ENCODE results near the gene RALGPS2. TPM values are rescaled to one million over a fixed set of nuclear protein-coding genes. Genes with fewer than 3 reads are reported as not detected.

RALGPS2 gene
- total RNA-seq, 1 experiment from 2014 or later = 21.4 TPM

- no peaks in the 10 kb centered on the region for H3K36me3 ChIP-seq
- DNase-seq (ENCODE audit: low read depth in 1 of 2, low spot score in 2 of 2) = no peak
- H3K27me3 ChIP-seq (replicated peaks) = no peaks in the 10 kb centered on the region
- H3K9me3 ChIP-seq (replicated peaks) = no peaks in the 10 kb centered on the region
- no peak overlapping the region for H3K27ac ChIP-seq
- no peak overlapping the region for H3K4me3 ChIP-seq
- peaks cover 15% of the 10 kb centered on the region; the same call in 1 of the 2 replicates for H3K4me1 ChIP-seq (replicated peaks)
These were observed 144.2 kb downstream of the RALGPS2 start for GRCh38 chr1:178869119-178869697.

DNA sequence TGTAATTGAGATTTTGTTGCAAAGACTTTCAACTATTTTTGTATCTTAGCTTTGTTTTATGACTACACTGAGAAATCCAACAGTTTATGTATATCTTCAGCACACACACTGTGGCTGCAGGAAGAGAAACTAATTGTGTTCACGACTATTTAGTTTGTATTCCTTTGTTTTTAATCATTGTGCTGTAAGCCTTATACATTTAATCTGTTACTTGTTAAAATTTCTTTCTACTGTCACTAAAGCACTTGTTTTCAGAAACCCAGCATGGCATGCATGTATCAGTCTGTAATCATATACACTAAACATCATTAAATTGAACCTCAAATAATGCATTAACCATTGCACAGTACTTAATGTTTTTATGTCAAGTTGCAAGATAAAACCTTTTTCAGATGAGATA is 145.2 kb downstream of the RALGPS2 start:
- Histone ChIP-seq H3K27me3 (replicated peaks) (no peaks in the 10 kb centered on the region), H3K4me1 (replicated peaks) (peaks cover 15% of the 10 kb centered on the region; the same call in 1 of the 2 replicates), H3K9me3 (replicated peaks) (no peaks in the 10 kb centered on the region), H3K36me3 (no peaks in the 10 kb centered on the region), H3K27ac (no peak overlapping the region), H3K4me3 (no peak overlapping the region)
- no peak for DNase-seq (ENCODE audit: low read depth in 1 of 2, low spot score in 2 of 2)

DNA sequence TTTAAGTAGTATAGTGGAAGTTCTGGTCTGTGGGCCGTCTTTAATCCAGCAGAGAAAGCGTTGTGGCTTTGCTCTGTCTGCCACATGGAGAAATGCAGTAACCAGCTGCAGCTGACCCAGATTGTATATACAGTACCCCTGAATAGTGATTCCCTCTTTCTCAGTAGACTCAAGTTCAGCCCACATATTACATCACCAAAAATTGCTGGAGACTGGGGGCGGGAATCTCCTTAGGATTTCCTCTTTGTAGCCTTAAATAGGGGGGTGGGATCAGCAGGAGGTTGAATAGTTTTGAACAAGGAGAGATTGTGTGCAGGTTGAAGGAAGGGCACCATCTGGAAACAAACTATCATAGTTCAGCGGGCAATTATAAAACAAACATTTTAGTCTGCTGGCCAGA is 145.9 kb downstream of the RALGPS2 start, which contains the start of gene ANGPTL1:
TSS of gene ANGPTL1 (minus strand) at position 134 of the 400 bp plus-strand sequence. CDS start 5,301 bp downstream, outside the sequence.
- Histone ChIP-seq H3K4me1 (replicated peaks) (peaks cover 15% of the 10 kb centered on the region; the same call in 1 of the 2 replicates), H3K27me3 (replicated peaks) (no peaks in the 10 kb centered on the region), H3K4me3 (no peak within 1 kb of the TSS), H3K36me3 (no peaks in the 10 kb centered on the region), H3K9me3 (replicated peaks) (no peaks in the 10 kb centered on the region), H3K27ac (no peak within 1 kb of the TSS)
- no peak for DNase-seq (ENCODE audit: low read depth in 1 of 2, low spot score in 2 of 2)

DNA sequence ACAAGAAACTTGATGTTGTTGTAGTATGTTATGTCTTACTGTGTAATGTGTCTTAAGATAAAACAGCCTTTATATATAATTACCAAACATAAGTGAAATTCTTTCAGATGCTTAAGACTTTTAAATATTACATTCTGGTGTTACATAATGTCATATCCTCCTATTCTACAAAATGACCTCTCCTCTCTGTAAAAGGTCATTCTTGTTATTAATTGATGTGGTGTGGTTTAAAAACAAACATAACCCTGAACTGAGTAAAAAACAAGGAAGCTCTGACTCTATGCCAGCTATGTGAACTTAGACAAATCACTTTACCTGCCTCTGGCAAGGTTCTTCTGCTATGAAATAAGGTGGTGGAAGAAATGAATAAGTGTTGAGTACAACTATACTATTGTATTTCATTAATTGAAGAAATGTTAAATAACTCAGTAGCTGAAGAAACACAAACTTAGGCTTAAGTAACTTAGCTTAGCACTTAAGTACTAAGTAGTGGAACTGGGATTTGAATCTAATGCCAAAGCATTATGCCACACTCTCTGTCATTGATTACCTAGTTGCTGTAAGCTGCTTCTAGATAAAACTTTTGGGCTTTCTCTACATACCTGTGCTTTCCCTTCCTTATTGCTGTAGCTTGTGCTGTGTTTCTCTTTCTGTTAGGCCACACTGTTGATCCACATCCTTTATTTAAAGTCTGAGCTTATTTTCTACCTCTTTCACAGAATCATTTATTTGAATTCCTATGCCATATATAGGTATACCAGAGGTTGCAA is 146.7 kb downstream of the RALGPS2 start:
- DNase-seq (ENCODE audit: low read depth in 1 of 2, low spot score in 2 of 2) = no peak
- Histone ChIP-seq H3K4me1 (replicated peaks) (peaks cover 15% of the 10 kb centered on the region; the same call in 1 of the 2 replicates), H3K27ac (no peak overlapping the region), H3K27me3 (replicated peaks) (no peaks in the 10 kb centered on the region), H3K9me3 (replicated peaks) (no peaks in the 10 kb centered on the region), H3K4me3 (no peak overlapping the region), H3K36me3 (no peaks in the 10 kb centered on the region)

DNA sequence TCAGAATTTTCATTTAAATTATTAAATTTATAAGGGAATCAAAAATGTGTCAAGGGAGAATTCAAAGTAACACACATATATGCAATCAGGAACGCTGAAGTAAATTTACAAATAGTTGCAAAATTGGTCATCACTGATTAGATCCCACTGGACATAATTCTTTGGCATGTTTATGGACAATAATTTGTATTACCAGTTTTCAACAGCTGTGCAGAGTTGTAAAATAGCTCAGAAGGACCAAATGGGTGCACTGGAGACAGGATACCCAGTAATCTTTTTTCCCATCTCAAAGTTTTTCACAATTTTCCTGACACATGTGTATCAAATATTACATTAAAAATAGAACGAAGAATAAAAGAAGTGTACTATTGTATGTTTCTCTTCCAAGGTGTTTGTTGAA is 149.9 kb downstream of the RALGPS2 start:
- DNase-seq (ENCODE audit: low read depth in 1 of 2, low spot score in 2 of 2) = no peak
- Histone ChIP-seq H3K4me1 (replicated peaks) (0 out of 2 replicates have a peak, but pooled peaks cover 10% of the 10 kb centered on the region), H3K27ac (no peak overlapping the region), H3K4me3 (no peak overlapping the region), H3K27me3 (replicated peaks) (no peaks in the 10 kb centered on the region), H3K9me3 (replicated peaks) (no peaks in the 10 kb centered on the region), H3K36me3 (no peaks in the 10 kb centered on the region)

DNA sequence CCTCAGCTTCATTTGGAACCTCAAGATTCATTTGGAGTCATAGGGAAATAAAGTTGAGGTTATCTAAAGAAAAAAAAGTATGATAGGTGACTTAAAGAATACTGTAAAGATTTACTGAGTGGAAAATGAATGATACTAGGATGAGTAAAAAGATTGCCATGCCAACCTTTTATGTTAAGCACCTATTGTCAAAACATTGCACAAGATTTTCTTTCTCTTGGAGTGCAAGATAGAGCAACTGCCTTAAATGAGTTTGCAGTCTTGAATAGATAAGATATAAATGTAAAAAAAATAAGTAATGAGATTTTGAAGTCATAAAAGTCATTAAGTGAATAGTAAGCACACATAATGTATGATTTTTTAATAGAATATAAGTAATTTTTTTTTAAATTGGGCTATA is 150.9 kb downstream of the RALGPS2 start:
- Histone ChIP-seq H3K4me1 (replicated peaks) (0 out of 2 replicates have a peak, but pooled peaks cover under 1% of the 10 kb centered on the region), H3K27me3 (replicated peaks) (no peaks in the 10 kb centered on the region), H3K4me3 (no peak overlapping the region), H3K27ac (no peak overlapping the region), H3K36me3 (no peaks in the 10 kb centered on the region), H3K9me3 (replicated peaks) (no peaks in the 10 kb centered on the region)
- DNase-seq (ENCODE audit: low read depth in 1 of 2, low spot score in 2 of 2) = no peak

GRCh38 chr1:178877896-178878295 is 152.9 kb downstream of the RALGPS2 start:
- no peak overlapping the region for H3K4me3 ChIP-seq
- H3K27ac ChIP-seq = no peak overlapping the region
- H3K4me1 ChIP-seq (replicated peaks) = no peaks in the 10 kb centered on the region
- no peaks in the 10 kb centered on the region for H3K36me3 ChIP-seq
- DNase-seq (ENCODE audit: low read depth in 1 of 2, low spot score in 2 of 2) = no peak
- no peaks in the 10 kb centered on the region for H3K9me3 ChIP-seq (replicated peaks)
- no peaks in the 10 kb centered on the region for H3K27me3 ChIP-seq (replicated peaks)

- no peak for DNase-seq (ENCODE audit: low read depth in 1 of 2, low spot score in 2 of 2)
- H3K36me3 ChIP-seq = no peaks in the 10 kb centered on the region
These were observed 156.9 kb downstream of the RALGPS2 start for GRCh38 chr1:178881950-178882349.

GRCh38 chr1:178885869-178886268 is 160.8 kb downstream of the RALGPS2 start:
- H3K4me3 ChIP-seq = no peak overlapping the region
- H3K36me3 ChIP-seq = peaks cover 2% of the 10 kb centered on the region; the same call in 1 of the 2 replicates
- H3K27ac ChIP-seq = no peak overlapping the region
- H3K4me1 ChIP-seq (replicated peaks) = no peaks in the 10 kb centered on the region
- no peaks in the 10 kb centered on the region for H3K27me3 ChIP-seq (replicated peaks)
- DNase-seq (ENCODE audit: low read depth in 1 of 2, low spot score in 2 of 2) = no peak
- no peaks in the 10 kb centered on the region for H3K9me3 ChIP-seq (replicated peaks)

More at GRCh38 chr1:178881950-178882349, 156.9 kb downstream of the RALGPS2 start:
- Histone ChIP-seq H3K4me1 (replicated peaks) (no peaks in the 10 kb centered on the region), H3K9me3 (replicated peaks) (no peaks in the 10 kb centered on the region), H3K4me3 (no peak overlapping the region), H3K27me3 (replicated peaks) (no peaks in the 10 kb centered on the region), H3K27ac (no peak overlapping the region)

DNA sequence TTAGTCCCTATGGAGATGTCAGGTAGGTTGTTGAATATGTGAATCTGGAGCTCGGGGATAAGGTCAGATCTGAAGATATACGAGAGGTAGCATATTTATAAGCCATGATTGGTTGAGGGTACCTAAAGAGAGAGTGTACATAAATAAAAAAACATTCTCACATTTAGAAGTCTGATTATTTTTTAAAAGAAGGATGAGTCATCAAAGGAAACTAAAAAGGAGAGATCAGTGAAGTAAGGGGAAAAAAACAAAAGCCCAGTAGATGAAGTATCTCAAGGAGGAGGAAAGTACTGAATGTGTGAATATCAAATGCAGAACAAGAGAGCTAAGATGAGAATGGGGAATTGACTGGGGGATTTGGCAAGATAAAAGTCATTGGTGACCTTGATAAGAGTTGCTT is 161.5 kb downstream of the RALGPS2 start:
- no peaks in the 10 kb centered on the region for H3K9me3 ChIP-seq (replicated peaks)
- H3K27ac ChIP-seq = no peak overlapping the region
- no peak overlapping the region for H3K4me3 ChIP-seq
- no peaks in the 10 kb centered on the region for H3K27me3 ChIP-seq (replicated peaks)
- H3K36me3 ChIP-seq = peaks cover 2% of the 10 kb centered on the region; the same call in 1 of the 2 replicates
- H3K4me1 ChIP-seq (replicated peaks) = no peaks in the 10 kb centered on the region
- no peak for DNase-seq (ENCODE audit: low read depth in 1 of 2, low spot score in 2 of 2)

DNA sequence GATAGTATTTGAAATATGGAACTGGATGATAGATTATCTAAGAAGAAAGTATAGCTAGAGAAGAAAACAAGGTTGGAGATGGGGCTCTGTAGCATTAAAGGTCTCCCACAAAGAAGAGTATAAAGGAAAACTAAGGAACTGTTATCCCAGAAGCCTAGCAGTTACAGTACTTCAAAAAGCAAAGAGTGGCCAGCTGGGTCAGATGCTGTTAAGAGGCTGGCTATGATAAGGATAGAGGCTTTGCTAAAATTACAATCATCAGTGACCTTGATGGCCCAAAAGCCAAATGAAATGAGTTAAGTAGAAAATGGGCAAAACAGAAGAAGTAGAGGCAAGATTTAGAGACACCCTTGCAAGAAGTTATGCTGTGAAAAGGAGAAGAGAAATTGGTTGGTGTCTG is 170.9 kb downstream of the RALGPS2 start:
- no peak overlapping the region for H3K27ac ChIP-seq
- no peak for DNase-seq (ENCODE audit: low read depth in 1 of 2, low spot score in 2 of 2)
- peaks cover 7% of the 10 kb centered on the region for H3K36me3 ChIP-seq
- H3K27me3 ChIP-seq (replicated peaks) = no peaks in the 10 kb centered on the region
- H3K9me3 ChIP-seq (replicated peaks) = no peaks in the 10 kb centered on the region
- no peak overlapping the region for H3K4me3 ChIP-seq
- no peaks in the 10 kb centered on the region for H3K4me1 ChIP-seq (replicated peaks)

DNA sequence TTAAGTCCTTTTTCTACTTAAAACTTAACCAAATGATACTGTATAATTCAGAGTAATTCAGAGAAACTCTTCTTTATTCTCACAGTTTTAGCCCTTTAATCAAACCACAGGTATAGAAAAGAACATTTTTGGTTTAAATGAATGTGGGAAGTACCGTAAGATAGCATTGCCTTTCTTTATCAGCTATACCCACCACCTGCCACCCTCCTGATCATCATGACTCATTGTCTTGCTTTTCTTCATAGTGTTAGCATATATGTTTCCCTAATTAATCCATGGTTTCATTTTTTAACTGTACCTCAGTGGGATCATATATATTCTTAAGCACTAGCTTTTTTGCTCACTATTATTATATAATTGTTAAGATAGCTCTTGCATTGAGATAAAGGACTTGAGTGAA is 173.4 kb downstream of the RALGPS2 start:
- H3K27me3 ChIP-seq (replicated peaks) = no peaks in the 10 kb centered on the region
- no peak overlapping the region for H3K27ac ChIP-seq
- no peak overlapping the region for H3K4me3 ChIP-seq
- H3K36me3 ChIP-seq = peaks cover 7% of the 10 kb centered on the region
- H3K4me1 ChIP-seq (replicated peaks) = no peaks in the 10 kb centered on the region
- H3K9me3 ChIP-seq (replicated peaks) = no peaks in the 10 kb centered on the region
- DNase-seq (ENCODE audit: low read depth in 1 of 2, low spot score in 2 of 2) = no peak

DNA sequence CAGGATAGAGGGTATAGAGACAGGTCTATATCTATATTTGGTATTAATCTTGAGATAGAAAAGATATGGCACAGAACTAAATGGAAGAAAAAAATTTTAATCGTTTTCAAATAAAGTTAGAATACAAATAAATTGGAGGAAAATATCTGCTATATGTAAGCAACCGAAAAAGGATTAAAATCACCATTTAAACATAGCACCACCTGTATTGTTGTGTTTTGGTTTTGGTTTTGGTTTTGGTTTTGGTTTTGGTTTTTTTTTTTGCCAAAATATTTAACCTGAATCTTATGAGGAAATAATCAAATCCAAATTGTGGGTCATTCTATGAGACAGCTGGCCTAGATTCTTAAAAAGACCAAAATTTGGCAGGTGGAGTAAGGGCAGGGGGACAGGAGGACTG is 174.4 kb downstream of the RALGPS2 start:
- Histone ChIP-seq H3K4me1 (replicated peaks) (no peaks in the 10 kb centered on the region), H3K27ac (no peak overlapping the region), H3K4me3 (no peak overlapping the region), H3K9me3 (replicated peaks) (no peaks in the 10 kb centered on the region), H3K27me3 (replicated peaks) (no peaks in the 10 kb centered on the region), H3K36me3 (peaks cover 2% of the 10 kb centered on the region)
- no peak for DNase-seq (ENCODE audit: low read depth in 1 of 2, low spot score in 2 of 2)

DNA sequence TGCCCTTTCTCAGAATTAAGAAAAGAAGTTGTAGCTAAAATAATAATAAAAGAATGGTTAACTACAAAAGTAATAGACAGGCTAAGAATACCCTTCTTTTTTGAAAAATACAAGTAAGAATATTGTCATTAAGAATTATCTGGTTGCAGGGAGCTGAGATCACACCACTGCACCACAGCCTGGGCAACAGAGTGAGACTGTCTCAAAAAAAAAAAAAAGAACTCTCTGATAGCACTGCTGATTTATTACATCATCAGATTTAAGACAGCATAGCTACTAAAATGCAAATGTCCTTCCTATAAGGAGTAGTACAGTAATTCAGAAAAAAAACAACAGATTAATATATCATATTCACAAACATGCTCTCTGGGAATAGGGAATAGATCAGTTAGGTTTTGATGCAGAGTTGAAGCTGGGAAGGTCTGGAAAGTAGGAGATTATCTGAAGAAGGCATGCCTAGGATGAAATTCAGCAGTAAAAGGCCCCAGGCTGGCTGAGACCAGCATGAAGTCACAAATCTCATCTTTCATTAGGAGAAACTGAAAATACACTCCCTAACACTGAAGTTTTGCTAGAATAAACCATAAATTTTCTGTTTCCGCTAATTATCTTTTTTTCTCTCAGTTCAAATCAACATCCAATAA is 176.6 kb downstream of the RALGPS2 start:
- no peak overlapping the region for H3K4me3 ChIP-seq
- H3K36me3 ChIP-seq = no peaks in the 10 kb centered on the region; the same call in none of the 2 replicates
- no peak overlapping the region for H3K27ac ChIP-seq
- DNase-seq (ENCODE audit: low read depth in 1 of 2, low spot score in 2 of 2) = no peak
- no peaks in the 10 kb centered on the region for H3K9me3 ChIP-seq (replicated peaks)
- H3K27me3 ChIP-seq (replicated peaks) = no peaks in the 10 kb centered on the region
- no peaks in the 10 kb centered on the region for H3K4me1 ChIP-seq (replicated peaks)
